GM08714 (cell line): ENCODE measurements around the gene CLDN22.

ENCODE experiments used
- H3K4me3 ChIP-seq: fragments of 200-500 bp; sonication (Bioruptor generic); 2 replicates; pipeline ENCODE4 v1.5.1; 2014; ENCODE audit warnings: mild to moderate bottlenecking, low read length, inconsistent platforms
- ZNF274 ChIP-seq: IDR thresholded peaks from 2 replicates; pipeline ENCODE4 v1.6.1; 2012; ENCODE audit warnings: mild to moderate bottlenecking, low read depth, low read length

CLDN22 gene

DNA sequence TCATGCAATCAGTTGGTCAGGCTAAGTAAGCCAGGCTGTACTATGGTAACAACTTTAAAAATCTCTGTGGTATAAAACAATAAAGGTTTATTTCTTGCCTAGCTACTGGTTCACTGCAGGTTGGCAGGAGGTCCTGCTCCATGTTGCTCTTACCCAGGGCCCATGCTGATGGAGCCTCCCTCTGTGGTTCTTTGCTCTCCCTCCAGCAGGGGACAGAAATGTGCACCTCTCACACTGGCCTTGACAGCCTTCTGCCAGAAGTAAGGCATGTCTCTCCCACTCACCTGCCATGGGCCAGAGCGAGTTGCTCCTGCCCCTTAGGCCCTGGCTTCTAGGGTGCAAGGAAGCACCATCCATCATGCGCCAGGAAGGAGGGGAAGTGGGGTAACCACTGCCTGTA is 31.1 kb downstream of the CLDN22 start:
- TF ChIP-seq ZNF274: no peak
- H3K4me3 ChIP-seq: no peak overlapping the region

GRCh38 chr4:183287677-183288076 is 32.4 kb downstream of the CLDN22 start:
- TF ChIP-seq ZNF274: no peak

DNA sequence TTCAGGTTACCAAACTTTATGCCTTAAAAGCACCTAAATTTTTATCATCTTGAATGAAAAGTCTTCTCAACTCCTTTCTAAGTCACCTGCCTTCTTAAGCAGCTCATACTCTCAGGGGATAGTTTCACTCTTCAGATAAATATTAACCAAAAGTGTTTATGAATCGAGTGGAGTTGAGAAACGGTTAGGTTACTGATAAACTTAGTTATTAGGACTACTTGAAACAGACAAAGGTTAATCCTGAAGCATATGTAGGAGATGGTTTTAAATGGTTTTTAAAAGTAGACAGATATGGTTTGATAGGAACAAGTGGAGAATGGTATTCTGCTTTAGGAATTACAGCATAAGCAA is 32.8 kb downstream of the CLDN22 start:
- peak overlapping the region; percentile 55; the same call in 1 of the 2 replicates for H3K4me3 ChIP-seq
- no peak for TF ChIP-seq ZNF274

More at GRCh38 chr4:183287677-183288076, 32.4 kb downstream of the CLDN22 start:
- H3K4me3 ChIP-seq: peak overlapping the region; percentile 55; the same call in 1 of the 2 replicates

DNA sequence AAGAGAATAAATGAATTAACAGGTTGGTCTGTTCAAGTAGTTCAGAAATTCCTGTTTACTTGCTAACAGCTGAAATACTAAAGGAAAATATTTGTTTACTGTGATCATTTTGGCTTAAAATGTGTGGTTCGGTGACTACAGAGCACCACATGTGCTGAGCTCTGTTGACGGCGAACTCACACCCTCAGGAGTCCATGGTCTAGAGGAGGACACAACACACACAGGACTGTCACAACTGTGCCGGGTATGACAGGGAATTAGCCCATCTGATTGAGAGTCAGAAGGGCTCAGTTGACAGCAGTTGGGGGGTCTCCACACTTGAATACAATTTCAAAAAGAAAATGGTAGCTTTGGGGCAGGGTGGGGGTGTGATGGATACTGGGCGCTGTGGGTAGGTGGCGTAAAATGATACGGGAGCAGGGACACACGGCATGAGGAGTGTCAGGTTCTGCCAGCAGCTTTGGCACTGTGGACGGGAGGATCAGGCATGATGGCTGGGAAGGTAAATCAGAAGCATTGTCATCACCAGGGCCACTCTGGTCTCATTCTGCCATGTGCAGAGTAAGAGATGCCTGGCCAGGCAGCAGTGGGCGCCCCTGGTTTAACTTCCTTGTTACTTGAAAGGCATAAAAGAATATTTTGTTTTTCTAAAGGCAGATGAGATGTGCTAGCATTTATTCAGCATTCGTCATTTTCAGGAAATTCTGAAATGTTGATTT is 33.3 kb downstream of the CLDN22 start:
- TF ChIP-seq ZNF274: no peak

GRCh38 chr4:183285886-183286285 is 34.2 kb downstream of the CLDN22 start:
- no peak for TF ChIP-seq ZNF274
- no peak overlapping the region for H3K4me3 ChIP-seq

More for the DNA sequence above, 33.3 kb downstream of the CLDN22 start:
- H3K4me3 ChIP-seq: no peak overlapping the region

DNA sequence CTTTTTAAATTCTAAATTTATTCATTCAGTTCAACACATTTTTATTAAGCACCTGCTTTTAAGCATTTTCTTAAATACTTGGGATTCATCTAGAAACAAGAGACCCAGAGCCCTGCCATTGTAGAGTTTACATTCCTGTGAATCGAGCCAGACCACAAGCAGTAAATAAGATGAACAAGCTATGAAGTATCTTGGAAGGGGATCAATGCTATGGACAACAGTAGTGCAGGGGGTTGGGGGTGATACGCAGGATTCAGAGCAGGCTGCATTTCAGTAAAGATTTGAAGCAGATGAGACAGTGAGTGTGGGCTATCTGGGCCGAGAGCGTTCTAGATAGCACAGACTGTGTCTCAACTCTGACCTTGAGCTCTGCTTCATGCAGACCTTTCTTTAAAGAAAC is 35.1 kb downstream of the CLDN22 start:
- TF ChIP-seq ZNF274: no peak
- no peak overlapping the region for H3K4me3 ChIP-seq

DNA sequence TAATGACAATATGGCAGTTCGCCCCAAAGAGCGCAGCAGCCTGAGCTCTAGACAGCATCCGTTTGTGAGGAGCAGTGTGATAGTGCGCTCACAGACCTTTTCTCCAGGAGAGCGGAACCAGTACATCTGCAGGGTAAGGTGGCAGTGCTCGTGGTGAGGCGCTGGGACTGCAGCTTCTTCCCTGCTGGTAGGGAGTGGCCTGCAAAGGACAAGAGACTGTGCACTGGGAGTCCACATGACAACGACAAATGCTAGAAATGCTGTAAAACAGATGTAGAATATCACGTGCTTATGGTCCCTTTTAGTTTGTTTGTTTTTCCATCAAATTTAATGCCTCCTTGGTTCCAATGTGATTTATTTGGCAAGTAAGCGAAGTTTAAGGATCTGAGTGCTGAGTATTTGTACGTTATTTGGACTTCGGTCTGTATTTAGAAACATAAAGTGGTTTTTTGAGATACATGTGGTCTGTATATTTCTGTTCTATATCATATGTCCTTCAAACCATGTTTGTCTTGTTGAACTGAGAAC is 35.8 kb downstream of the CLDN22 start:
- TF ChIP-seq ZNF274: no peak
- no peak overlapping the region for H3K4me3 ChIP-seq

- H3K4me3 ChIP-seq: no peak overlapping the region
- no peak for TF ChIP-seq ZNF274
Observed at GRCh38 chr4:183276106-183276505, 44.0 kb downstream of the CLDN22 start.

- H3K4me3 ChIP-seq: no peak overlapping the region
- no peak for TF ChIP-seq ZNF274
Observed at GRCh38 chr4:183272384-183272783, 47.7 kb downstream of the CLDN22 start.

GRCh38 chr4:183268556-183268955 is 51.5 kb downstream of the CLDN22 start:
- no peak overlapping the region for H3K4me3 ChIP-seq
- TF ChIP-seq ZNF274: no peak
